Suprapubic skin (tissue), 3 donors: ENCODE measurements around the gene CBX6.

ENCODE experiments used
- POLR2A ChIP-seq, 2 donors: fragments of 450-650 bp; IDR thresholded peaks; one replicate each; pipeline ENCODE4 v1.6.1; 2017; ENCODE audit warnings: antibody characterized with exemption in 2 of 2, mild to moderate bottlenecking in 2 of 2, moderate library complexity in 2 of 2
- TF ChIP-seq, protein P1 (sequence below), 2 donors: fragments of 200-600 bp in 1 of 2; fragments of 450-650 bp in 1 of 2; sonication (generic) in 1 of 2; IDR thresholded peaks; one replicate each; pipeline ENCODE4 v1.5.1; 2016 to 2019; ENCODE audit warnings: antibody characterized with exemption in 2 of 2, mild to moderate bottlenecking in 1 of 2, moderate library complexity in 1 of 2

DNA sequence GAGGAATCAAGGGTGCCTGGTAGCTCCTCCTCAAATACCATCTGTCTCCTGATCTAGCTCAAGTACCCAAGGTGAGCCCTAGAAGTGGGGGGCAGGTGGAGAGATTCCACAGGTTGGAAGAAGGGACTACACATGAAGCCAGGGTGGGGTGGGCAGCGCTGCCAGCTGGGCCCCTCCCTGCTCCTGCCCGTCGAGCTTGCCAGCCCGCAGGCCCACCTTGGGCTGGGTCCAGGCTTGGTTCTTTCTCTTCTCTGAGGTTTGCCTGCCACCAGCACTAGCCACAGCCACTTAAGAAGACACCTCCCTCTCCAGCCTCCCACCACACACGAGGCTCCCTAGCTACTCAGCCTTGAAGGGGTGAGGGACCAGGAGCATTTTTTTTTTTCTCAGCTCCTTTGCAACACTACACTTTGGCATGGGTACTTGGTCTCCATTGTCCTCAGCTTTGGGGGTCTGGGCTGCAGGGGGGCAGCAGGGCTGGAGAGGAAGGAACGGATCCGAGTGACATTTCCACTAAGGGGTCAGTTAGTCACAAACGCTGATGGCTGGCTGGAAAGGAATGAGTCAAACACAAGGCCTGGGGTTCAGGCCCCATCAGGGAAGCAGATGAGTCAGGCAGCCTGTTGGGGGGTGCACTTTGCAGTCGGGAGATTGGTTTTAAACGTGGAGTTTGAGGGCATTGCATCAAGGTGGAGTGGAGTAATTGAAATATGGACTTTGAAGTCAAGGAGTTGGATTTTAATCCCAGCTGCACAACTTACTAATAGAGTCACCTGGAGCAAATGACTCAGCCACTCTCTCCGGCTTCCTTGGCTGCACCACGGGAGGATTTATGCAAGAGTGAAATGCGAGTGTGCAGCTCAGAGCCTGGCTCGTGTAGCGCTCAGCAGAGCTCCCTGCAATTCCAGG, 20.8 kb downstream of the CBX6 start:
- TF ChIP-seq, protein P1, sequence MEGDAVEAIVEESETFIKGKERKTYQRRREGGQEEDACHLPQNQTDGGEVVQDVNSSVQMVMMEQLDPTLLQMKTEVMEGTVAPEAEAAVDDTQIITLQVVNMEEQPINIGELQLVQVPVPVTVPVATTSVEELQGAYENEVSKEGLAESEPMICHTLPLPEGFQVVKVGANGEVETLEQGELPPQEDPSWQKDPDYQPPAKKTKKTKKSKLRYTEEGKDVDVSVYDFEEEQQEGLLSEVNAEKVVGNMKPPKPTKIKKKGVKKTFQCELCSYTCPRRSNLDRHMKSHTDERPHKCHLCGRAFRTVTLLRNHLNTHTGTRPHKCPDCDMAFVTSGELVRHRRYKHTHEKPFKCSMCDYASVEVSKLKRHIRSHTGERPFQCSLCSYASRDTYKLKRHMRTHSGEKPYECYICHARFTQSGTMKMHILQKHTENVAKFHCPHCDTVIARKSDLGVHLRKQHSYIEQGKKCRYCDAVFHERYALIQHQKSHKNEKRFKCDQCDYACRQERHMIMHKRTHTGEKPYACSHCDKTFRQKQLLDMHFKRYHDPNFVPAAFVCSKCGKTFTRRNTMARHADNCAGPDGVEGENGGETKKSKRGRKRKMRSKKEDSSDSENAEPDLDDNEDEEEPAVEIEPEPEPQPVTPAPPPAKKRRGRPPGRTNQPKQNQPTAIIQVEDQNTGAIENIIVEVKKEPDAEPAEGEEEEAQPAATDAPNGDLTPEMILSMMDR (IDR thresholded peaks at IDR 0.05), result no peak
- TF ChIP-seq POLR2A (IDR thresholded peaks at IDR 0.05), result no peak
